CD4-positive, alpha-beta T cell treated with Interleukin-1 beta for 1 hour (primary cell): ENCODE data around the gene KCNK3.
A peak's percentile ranks its signal among the peaks of the same experiment; 100 is the strongest.
"Not testable (repeated sequence)": the region's sequence is repeated elsewhere in the genome, so short reads cannot be mapped to it uniquely, and the experiment has no call there.

Experiments
- DNase-seq, 2 donors: peaks; one replicate each; pipeline ENCODE4 v3.0.0-alpha.2; 2020 to 2022

Gene KCNK3

GRCh38 chr2:26733413-26733812 lies 40.9 kb downstream of the KCNK3 start:
- no peak for DNase-seq

GRCh38 chr2:26735097-26735496 lies 42.6 kb downstream of the KCNK3 start:
- no peak for DNase-seq

- no peak for DNase-seq
These were observed 43.5 kb downstream of the KCNK3 start for GRCh38 chr2:26735883-26736588.

GRCh38 chr2:26737221-26737620 lies 44.7 kb downstream of the KCNK3 start:
- no peak for DNase-seq

- DNase-seq = no peak
These were observed 46.0 kb downstream of the KCNK3 start for GRCh38 chr2:26738481-26738880.

GRCh38 chr2:26739514-26739913 lies 47.0 kb downstream of the KCNK3 start:
- no peak for DNase-seq

- no peak for DNase-seq
These were observed 47.8 kb downstream of the KCNK3 start for GRCh38 chr2:26740346-26740745.

- DNase-seq = peak in 1 of 2 donors; percentile 23
These were observed 48.4 kb downstream of the KCNK3 start for GRCh38 chr2:26740890-26741302.

GRCh38 chr2:26742048-26742770 lies 49.7 kb downstream of the KCNK3 start:
- no peak for DNase-seq

- DNase-seq = no peak
These were observed 51.3 kb downstream of the KCNK3 start for GRCh38 chr2:26743852-26744251.

GRCh38 chr2:26744953-26745352 lies 52.4 kb downstream of the KCNK3 start:
- no peak for DNase-seq

GRCh38 chr2:26745609-26746327 lies 53.2 kb downstream of the KCNK3 start:
- DNase-seq = peak; percentile 65 to 69

- no peak for DNase-seq
These were observed 54.4 kb downstream of the KCNK3 start for GRCh38 chr2:26746934-26747333.

- DNase-seq = not testable (repeated sequence)
These were observed 57.4 kb downstream of the KCNK3 start for GRCh38 chr2:26749787-26750420.

- not testable (repeated sequence) for DNase-seq
These were observed 57.9 kb downstream of the KCNK3 start for GRCh38 chr2:26750467-26750866.

GRCh38 chr2:26752656-26753055 lies 60.1 kb downstream of the KCNK3 start:
- DNase-seq = no peak

- DNase-seq = no peak
These were observed 62.0 kb downstream of the KCNK3 start for GRCh38 chr2:26754539-26754938.

GRCh38 chr2:26754972-26755670 lies 62.6 kb downstream of the KCNK3 start:
- DNase-seq = no peak

GRCh38 chr2:26756337-26756736 lies 63.8 kb downstream of the KCNK3 start:
- no peak for DNase-seq

GRCh38 chr2:26757873-26758789 lies 65.6 kb downstream of the KCNK3 start:
- no peak for DNase-seq

GRCh38 chr2:26758790-26759321 lies 66.3 kb downstream of the KCNK3 start:
- no peak for DNase-seq
